Ramos (cell line): ENCODE data around the gene TP63.
"Not testable (repeated sequence)": the region's sequence is repeated elsewhere in the genome, so short reads cannot be mapped to it uniquely, and the experiment has no call there.

Experiments
- in situ Hi-C: fragments of 300-500 bp; cut with MboI; formaldehyde crosslinking; loops from one replicate; pipeline ENCODE4 v1.14.3; 2022; ENCODE audit warnings: low sequenced_read_pairs; ENCODE audit not compliant: unreplicated experiment

The TP63 gene

GRCh38 chr3:189624130-189624529 is 7.1 kb upstream of the TP63 start:
- in situ Hi-C loops = no loop called here

GRCh38 chr3:189625071-189625470 is 6.1 kb upstream of the TP63 start:
- in situ Hi-C loops = no loop called here

DNA sequence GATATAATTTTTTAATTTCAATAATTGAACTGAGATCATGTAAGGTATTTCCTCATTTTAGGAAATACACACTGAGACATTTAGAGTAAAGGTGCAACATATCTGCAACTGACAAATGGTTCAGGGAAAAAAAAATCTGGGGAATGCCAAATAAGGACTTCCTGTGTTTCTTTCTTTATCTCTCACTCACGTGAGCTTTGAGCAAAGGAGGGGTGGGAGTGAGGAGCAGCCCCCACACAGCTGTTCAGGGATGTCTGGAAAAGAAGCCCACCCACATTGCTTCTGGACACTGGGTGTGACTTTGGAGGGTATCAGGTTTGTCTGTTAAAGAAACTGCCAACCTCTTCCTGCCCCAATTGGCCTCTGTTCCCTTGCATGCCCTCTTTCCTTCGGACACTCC is 5.6 kb upstream of the TP63 start:
- in situ Hi-C loops = no loop called here

DNA sequence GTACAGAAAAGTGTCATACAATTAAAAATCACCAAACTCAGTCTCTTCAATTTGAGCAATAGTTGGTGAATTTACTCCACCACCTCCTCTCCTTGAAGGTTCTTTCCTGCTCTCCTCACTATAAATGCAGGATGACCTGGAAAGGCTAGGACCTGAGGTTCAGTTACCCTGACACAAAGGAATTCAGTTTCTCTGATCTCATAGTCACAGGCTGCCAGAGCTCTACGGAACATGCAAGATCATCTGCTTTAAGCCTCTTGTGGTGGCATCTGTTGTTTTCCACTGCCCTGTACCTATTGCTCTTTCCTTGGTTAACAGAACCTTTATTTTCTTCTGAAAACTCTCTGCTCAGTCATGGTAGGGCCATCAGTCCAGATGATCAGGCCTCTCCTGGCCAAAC is 4.9 kb upstream of the TP63 start:
- in situ Hi-C loops = no loop called here

DNA sequence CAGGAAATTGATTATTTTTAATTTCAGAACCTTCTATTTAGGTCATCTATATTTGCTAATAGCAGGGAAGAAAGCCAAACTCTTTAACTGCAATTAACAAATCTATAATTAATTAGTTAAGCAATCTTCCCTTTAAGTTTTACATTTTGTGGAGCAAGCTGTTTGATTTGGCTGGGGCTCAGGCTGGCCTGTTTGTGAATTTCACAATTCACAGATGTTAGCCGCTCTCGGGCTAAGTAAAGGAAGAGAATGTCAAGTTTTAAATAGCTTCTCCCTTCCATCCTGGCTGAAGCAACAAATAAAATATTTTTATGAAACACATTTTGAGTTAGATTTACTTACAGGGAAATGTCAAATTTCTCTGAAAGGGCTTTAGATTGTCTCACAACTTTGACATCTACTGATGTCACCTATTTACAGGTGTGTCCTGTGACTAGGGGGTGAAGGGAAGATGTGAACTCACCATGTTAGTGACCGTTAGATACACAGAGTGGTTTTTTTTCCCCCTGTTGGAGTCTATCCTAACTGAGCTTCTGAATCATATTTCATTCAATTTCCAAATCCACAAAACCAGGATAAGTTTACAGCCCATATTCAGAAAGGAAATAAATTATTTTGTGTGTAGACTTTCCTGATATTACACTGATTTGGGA is 1.3 kb upstream of the TP63 start:
- in situ Hi-C loops = no loop called here

DNA sequence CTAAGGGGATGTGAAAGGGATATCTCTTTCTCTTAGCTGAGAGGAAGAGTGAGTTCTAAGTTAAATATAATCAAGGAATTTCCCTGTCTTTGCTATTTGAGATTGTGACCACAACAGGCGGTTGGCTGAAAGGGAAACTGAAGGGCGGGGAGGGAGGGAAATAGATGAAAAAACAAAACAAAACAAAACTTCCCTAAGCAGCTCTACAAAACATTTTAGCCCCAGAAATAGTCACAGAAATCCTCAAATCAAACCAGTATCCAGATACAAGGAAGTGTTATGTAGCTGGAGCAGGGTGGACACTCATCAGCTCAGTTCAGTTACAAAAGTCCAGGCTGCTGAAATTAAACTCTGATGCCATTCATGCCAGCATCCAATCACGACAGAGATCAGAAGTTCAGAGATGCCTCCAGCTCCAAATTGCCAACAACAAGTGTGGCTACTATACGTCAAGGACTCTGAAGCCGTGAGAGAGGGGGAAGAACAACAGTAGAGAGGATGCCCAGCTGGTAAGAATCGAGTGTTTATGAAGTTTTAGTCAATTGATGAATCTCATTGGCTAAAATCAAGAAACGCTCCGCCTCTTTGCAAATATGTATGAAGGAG is 319 bp upstream of the TP63 start:
- in situ Hi-C loops = no loop called here

DNA sequence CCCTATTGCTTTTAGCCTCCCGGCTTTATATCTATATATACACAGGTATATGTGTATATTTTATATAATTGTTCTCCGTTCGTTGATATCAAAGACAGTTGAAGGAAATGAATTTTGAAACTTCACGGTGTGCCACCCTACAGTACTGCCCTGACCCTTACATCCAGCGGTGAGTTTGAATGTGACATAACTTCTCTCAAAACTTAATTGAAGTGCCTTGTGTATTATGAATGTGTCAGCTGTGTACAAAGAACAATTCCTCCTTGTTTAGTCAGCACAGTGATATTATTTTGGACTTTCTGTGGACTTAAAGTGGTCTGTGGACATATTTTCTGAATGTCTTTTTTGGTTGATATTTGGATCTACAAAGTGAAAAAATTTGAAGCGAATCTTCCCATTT is 220 bp downstream of the TP63 start:
- in situ Hi-C loops = no loop called here

DNA sequence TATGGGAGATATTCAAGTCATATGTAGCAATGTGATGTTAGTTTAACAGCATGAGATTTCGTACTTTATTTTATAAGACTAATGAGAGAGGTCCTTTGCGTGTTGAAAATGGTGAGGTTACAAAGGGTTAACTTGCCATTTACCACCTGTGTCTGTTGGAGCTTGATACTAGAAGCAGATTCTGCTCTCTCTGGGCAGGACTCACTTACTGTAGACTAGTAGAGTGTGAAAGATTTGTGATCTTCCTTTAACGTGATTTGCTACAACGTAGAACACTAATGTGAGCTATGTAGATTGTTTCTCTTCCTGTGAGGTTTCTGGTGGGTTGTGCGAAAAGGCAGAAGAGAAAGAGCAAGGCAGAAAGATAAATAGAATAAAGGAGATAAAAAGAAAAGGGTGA is 1.1 kb downstream of the TP63 start:
- in situ Hi-C loops = no loop called here

DNA sequence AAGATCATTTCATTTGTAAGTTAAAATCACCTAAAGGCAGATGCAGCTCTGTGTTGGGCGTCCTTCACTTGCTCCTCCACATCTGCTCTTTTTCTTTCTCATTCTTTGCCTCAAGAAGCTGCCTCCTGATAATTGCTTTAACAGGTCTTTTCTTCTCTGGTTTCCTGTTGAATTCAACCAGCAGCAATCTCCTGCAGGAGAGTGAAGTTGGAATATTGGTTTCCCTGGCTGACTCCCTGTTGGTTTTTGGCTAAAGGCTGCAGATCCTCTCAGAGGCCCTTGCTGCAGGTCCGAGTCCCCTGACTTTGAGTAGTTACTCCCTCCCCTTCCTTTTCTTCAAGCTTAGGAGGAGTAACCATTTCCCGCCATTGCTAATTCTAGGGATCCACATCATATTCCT is 4.2 kb downstream of the TP63 start:
- in situ Hi-C loops = no loop called here

GRCh38 chr3:189636048-189636447 is 4.9 kb downstream of the TP63 start:
- in situ Hi-C loops = no loop called here

GRCh38 chr3:189637750-189638149 is 6.6 kb downstream of the TP63 start:
- in situ Hi-C loops = no loop called here

- in situ Hi-C loops = no loop called here
Measured at GRCh38 chr3:189638276-189639031, 7.3 kb downstream of the TP63 start.

DNA sequence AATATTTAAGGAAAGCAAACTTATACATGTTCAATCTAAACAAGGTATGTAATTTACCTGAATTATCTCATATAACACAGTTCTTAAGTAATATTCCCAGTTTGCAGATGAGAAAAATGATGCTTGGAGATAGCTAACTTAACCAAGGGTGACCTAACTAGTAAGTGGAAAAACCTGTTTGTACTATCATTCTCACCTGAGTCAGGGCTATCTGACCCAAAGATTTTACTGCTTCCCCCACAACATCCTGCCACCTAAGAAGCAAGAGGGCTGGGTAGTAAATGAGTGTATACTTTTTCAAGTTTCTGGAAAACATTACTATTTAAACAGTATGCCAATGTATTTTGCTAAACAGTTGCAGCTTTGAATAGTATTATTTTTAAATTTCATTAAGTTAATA is 10.6 kb downstream of the TP63 start:
- in situ Hi-C loops = no loop called here

DNA sequence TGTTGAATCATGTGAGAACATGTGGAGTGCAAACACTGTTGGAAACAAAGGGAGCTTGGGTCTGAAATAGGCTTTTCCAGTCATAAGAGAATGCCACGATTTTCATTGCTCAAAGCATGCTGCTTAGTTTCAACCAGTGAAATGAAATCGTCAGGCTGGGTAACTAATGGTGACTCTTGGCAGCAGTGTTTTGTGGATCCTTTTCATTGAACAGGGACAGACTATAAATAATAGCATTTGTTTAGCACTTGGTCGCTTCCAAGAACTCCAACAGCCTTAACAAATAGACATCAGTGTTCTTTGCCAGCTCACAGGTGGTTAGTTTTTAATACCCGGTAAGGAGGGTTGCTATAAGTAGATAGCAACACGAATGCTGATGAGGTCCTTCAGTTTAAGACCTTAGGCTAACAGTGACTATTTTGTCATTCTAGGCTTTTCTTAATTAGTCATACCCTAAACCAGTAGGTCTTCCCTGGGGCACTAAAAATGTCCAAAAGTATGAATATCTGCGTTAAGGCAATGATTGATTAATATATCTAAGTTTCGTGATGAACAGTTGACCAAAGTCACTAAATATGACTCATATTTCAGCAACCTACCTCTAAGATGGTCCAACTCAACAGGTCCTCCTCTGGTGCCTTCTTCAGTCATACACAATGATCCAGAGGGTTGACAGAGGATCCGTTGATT is 15.8 kb downstream of the TP63 start:
- in situ Hi-C loops = no loop called here

GRCh38 chr3:189652042-189652441 is 20.9 kb downstream of the TP63 start:
- in situ Hi-C loops = no loop called here

DNA sequence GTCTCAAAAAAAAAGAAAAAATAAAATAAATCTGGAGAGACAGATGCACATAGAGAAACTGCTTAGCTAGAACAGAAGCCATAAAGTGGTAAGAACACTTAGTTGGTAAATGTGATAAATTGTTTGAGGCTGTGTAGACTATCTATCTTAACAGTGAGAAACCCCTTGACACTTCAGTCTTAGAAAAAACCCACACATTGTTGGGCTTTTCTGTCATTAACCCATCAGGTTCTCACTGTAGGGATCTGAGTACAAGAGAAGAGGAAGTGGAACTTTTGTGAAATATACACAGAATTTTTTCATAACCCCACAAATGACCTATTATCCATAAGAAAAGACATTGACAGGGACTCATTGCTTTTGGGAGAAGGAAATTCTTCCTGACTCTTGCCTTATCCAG is 24.4 kb downstream of the TP63 start:
- in situ Hi-C loops = no loop called here

DNA sequence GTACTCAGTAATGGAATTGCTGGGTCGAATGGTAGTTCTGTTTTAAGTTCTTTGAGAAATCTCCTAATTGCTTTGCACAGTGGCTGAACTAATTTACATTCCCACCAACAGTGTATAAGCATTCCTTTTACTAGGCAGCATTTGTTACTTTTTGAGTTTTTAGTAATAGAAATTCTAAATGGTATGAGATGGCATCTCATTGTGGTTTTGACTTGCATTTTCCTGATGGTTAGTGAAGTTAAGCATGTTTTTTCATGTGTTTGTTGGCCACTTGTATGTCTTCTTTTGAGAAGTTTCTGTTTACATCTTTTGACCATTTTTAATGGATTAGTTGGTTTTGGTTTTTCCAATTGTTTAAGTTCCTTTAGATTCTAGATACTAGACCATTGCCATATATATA is 28.4 kb downstream of the TP63 start:
- in situ Hi-C loops = no loop called here

GRCh38 chr3:189664311-189664710 is 33.1 kb downstream of the TP63 start:
- in situ Hi-C loops = no loop called here

DNA sequence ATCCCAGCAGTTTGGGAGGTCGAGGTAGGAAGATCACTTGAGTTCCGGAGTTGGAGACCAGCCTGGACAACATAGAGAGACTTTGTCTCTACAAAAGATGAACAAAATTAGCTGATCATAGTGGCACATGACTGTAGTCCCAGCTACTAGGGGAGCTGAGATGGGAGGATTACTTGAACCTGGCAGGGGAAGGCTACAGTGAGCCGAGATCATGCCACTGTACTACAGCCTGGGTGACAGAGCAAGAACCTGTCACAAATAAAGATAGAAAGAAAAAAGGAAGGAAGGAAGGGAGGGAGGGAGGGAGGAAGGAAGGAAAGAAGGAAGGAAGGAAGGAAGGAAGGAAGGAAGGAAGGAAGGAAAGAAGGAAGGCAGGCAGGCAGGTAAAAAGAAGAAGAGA is 41.2 kb downstream of the TP63 start:
- in situ Hi-C loops = not testable (repeated sequence)

DNA sequence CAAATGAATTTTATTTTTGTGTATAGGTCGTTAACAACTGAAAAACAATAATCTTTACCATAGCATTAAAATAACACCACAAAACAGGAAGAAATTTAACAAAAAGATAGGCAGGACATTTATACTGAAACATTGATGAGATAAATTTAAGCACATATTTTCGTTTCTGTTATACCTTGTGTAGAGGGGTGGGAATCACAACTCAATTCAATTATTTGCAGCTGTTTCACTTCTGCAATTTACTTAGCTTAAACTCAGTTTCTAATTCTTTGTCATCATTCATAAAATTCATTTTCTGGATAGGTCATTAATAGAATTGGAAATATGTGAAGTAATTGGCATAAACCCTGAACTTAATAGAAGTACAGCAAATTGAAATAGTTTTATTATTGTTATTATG is 42.3 kb downstream of the TP63 start:
- in situ Hi-C loops = no loop called here

- in situ Hi-C loops = no loop called here
Measured at GRCh38 chr3:189674249-189674913, 43.2 kb downstream of the TP63 start.
